Stimulated activated CD4-positive, alpha-beta T cell treated with anti-CD3 and anti-CD28 coated beads, Interleukin-2, amount 100 ng/mL, for 4 hours (primary cell): ENCODE data around the gene SCUBE2.
"Not testable (repeated sequence)": the region's sequence is repeated elsewhere in the genome, so short reads cannot be mapped to it uniquely, and the experiment has no call there.

ENCODE experiments used
- DNase-seq: peaks from one replicate; pipeline ENCODE4 v3.0.0-alpha.2; 2020; ENCODE audit warnings: low read depth

The SCUBE2 gene

DNA sequence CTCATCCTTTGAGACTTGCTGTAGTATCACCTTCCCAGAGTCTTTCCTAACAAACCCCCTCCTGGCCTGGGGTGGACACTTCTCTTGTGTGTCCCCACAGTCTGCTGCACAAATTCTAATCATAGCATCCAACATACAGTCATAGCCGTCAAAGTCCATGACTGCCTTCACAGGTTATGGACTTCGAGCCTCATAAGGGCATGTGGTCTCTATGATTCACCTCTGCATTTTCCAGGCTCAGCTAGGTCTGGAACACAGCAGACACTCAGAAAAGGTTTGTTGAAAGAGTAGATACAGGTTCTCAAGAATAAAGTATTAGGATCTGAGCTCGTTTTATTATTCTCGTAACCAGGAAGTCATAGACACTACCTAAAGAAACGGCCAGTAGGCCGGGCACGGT, 13.2 kb upstream of the SCUBE2 start:
- no peak for DNase-seq

DNA sequence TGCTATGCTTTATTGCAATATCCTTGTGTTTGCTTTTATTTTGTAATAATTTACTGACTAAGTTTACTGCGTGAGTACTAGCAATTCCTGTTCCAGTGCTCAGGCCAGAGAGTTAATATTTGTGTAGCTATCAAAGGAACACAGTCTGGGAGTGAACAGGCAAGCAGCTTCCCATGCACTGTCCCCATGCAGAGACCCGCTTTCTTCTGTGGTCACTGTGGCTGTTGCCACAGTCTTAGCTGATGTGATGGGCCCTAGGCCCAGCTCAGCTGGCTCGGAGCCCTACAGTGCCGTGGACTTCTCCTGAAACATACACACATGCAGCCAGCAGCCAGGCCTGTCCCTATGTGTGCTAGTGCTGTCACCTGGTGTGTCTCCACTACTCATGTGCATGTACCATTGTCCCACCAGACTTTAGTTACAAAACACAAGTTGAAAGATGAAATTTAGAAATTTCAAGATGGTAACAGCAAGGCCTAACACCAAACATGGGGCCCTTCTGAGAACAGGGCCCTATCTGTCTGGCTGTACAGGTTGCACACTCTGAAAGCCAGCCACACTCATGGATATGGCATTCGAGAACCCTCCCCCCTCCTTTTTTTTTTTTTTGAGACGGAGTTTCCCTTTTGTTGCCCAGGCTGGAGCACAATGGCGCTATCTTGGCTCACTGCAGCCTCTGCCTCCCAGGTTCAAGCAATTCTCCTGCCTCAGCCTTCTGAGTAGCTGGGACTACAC, 12.3 kb upstream of the SCUBE2 start:
- no peak for DNase-seq

DNA sequence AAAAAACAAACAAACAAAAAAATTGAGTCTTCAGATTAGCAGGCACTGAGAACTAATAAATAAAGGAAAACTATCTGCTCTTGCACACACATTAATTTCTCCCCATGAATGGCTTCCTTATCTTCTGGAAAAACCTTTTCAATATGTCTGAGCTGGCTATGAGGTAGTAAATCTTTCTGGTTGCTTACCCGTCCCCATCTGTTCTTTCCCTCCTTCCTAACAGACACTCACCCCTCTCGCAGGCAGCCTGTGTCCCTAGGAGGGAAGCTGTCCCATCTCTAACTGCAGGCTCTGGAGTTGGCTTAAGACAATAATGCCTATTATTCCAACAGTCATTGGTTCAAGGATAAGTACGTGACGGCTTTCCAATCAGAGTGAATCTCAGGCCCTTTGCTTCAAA, 8.2 kb upstream of the SCUBE2 start:
- DNase-seq, result no peak

DNA sequence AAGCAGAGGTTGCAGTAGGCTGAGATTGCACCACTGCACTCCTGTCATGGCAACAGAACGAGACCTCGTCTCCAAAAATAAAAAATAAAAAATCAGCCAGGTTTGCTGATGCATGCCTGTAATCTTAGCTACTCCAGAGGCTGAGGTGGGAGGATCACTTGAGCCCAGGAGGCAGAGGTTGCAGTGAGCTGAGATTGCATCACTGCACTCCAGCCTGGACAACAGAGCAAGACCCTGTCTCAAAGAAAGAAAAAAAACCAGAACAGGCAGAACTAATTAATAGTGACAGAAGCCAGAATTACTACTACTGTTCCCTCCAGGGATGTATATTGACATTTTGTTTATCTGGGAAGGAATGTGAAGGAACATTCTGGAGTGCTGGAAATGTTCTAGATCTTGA, 7.1 kb upstream of the SCUBE2 start:
- DNase-seq, result not testable (repeated sequence)

DNA sequence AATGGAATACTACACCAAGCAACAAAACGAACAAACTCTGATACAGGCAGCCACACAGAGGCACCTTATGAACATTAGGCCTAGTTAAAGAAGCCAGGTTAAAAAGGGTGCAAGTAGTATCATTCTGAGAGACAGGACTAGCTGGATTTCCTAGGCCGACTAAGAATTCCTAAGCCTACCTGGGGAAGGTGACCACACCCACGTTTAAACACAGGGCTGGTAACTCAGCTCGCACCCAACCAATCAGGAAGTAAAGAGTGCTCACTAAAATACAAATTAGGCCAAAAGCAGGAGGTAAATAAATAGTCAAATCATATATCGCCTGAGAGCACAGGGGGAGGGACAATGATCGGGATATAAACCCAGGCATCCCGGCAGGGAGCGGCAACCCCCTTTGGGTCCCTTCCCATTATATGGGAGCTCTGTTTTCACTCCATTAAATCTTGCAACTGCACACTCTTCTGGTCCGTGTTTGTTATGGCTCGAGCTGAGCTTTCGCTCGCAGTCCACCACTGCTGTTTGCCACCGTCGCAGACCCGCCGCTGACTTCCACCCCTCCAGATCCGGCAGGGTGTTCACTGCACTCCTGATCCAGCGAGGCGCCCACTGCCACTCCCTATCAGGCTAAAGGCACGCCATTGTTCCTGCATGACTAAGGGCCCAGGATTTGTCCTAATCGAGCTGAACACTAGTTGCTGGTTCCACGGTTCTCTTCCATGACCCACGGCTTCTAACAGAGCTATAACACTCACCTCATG, 6.0 kb upstream of the SCUBE2 start:
- DNase-seq, result not testable (repeated sequence)

DNA sequence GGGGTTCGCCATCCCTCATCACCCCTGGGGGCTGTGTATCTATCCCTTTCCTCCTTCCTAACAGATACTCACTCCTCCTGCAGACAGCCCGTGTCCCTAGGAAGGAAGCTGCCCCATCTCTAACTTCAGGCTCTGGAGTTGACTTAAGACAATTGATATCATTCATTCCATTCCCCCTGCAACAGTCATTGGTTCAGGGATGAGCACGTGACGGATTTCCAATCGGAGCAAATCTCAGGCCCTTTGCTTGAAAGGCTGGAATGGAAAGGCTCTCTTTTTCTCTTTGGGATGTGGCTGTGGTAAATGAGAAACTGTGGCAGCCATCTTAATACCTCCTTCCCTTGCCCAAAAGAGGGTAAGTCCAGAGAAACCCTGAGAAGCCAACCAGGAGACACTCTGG, 5.0 kb upstream of the SCUBE2 start:
- no peak for DNase-seq

DNA sequence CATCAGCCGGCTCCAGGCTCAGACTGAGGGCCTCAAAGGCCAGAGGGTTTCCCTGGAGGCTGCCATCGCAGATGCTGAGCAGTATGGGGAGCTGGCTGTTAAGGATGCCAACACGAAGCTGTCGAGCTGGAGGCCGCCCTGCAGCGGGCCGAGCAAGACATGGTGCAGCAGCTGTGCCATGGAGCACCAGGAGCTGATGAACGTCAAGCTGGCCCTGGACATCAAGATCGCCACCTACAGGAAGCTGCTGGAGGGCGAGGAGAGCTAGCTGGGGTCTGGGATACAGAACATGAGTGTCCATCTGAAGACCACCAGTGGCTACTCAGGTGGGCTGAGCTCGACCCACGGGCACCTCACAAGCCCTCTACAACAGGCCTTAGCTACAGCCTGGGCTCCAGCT, 4.0 kb upstream of the SCUBE2 start:
- DNase-seq, result no peak

DNA sequence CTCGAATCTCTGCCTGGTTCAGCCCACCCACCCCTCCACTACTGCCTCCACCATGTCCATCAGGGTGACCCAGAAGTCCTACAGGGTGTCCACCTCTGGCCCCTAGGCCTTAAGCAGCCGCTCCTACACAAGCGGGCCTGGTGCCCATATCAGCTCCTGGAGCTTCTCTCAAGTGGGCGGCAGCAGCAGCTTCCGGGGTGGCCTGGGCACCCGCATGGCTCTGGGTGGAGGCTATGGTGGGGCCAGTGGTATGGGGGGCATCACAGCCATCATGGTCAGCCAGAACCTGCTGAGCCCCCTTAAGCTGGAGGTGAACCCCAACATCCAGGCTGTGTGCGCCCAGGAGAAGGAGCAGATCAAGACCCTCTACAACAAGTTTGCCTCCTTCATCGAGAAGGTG, 3.0 kb upstream of the SCUBE2 start:
- no peak for DNase-seq

DNA sequence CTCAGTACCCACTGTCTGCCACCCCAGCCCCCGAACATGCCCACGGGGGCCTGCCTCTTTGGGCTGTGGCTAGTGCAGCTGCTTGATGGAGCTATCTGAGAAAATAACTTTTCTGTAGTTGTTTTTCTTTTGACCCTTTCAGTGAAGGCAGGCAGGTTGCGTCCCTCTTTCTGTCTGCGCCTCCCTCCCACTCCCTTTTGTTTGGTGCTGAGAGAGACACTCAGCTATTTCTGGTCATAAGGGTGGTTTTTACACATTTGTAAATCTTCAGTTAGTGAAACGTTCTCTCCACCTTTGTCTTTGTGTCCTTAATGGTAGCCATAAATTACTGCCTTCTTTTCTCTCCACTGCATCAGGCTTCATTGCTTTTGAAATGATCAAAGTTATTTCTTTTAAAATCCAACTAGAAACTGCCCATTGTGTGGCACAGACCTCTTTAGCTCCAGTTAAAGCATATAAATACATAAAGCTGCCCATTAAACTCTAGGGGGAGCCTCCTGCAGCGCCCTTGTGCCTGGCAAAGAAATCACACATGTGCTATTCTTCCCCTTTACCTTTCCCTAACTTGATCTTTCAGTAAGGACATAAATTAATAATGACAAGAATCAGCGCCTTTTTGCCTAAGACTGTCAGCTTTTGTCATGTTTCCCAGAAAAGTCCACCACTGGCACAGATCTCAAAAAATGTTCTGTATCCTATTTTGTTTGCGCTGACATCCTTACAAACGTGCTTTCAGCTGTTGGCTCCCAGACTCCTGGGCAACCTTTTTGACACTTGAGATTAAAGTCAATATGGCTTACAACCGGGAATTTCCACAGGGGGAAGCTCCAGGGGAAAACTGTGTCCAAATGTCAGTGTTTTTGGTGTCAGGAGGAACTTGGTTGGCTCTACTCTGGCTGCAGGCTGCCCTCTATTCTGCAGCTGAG, 1.7 kb upstream of the SCUBE2 start:
- DNase-seq, result no peak

DNA sequence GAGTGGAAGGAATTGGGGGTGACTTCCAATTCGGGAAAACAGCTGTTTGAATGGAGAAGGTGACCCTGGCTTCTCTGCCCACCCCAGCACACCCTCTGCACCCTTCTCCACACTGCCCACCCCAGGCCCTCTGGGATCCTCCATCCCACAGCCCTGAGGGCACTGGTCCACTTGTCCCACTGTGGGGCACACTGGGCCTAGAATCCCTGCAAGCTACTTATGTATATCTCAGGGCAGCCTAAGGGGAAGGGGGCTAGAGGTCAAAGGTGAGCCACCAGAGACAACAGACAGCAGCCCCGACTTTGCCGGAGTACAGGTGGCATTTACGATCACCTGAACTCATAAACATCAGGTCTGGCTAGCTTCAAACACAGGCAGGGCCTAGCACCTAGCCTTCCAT, 673 bp upstream of the SCUBE2 start:
- DNase-seq, result no peak

DNA sequence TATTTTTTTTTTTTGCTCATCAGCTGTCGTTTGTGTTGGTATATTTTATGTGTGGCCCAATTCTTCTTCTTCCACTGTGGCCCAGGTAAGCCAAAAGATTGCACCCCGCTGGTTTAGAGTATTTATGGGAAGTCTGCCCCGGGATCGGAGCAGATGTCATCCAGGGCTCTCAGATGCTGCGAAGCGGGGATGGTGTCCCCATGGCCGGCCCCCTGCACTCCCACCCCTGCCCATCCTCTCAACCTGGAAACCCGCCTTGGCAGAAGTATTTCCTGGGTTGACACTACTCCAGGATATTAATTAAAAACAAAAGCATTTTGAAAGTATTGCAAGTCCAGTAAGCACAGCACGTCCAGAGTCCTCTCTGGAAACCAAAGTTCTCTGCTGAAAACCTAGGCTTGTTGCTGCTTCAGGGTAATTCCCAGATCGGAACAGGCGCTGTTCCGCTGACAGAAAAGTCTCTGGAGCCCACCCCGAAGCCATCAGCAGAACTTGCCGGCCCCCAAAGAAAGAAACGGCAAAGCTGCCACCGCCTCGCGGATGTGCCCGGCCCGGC, 833 bp downstream of the SCUBE2 start:
- DNase-seq, result no peak

DNA sequence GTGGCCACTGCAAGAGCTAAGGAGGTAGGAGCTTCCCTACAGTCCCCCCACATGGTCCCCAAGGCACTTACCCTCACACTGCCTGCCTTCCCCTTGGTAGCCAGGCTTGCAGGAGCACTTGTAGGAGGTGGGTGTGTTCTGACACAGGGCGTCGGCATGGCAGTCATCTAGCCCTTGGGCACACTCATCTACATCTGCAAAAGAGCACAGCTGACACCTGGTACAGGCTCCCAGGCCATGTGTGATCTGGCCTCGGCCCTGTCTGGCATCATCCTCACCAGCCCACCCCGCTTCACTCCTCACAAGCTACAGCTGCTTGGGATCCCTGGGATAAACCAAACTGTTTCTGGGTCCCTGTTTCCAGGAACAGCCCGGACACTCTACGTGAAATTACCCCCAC, 1.8 kb downstream of the SCUBE2 start:
- DNase-seq, result no peak

DNA sequence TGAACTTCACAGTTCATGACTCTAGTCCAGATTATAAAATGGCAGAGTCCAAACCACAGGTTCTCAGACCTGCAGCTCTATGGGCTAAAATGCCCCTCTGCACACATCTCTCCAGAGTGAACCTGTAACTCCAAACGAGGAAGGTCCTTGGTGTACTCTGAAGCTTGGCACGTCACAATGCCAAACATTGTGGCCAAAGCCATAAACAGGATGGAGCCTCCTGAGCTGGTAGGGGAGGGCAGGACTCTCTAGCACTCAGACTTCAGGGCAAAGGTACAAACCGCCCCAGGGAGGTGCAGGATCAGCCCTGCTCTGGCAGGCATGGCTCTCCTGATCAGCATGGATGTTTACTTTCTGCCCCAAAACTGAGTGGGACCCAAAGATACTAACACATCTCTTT, 2.3 kb downstream of the SCUBE2 start:
- DNase-seq, result no peak

DNA sequence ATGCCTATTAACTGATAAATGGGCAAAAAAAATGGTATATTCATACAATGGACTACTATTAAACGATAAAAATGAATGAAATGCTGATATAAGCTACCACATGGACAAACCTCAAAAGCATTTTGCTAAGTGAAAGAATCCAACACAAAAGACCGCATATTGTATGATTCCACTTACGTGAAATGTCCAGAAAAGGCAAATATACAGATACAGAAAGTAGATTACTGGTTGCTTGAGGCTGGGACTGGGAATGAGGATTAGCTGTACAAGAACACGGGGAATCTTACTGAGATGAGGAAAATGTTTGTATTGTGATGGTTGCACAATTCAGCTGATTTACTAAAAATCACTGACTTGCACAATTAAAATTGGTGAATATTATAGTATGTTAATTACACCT, 8.8 kb downstream of the SCUBE2 start:
- DNase-seq, result no peak

DNA sequence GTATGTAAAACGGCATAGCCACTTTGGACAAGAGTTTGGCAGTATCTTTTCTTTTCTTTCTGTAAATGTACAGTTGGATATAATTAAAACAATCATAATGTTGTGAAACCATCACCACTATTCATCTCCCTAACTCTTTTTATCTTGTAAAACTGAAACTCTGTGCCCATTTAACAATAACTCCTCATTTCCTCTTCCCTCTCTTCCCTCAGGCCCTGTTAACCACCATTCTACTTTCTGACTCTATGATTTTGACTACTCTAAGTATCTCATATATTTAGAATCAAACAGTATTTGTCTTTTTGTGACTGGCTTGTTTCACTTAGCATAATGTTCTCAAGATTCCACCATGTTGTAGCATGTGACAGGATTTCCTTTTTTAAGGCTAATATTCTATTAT, 10.2 kb downstream of the SCUBE2 start:
- no peak for DNase-seq

DNA sequence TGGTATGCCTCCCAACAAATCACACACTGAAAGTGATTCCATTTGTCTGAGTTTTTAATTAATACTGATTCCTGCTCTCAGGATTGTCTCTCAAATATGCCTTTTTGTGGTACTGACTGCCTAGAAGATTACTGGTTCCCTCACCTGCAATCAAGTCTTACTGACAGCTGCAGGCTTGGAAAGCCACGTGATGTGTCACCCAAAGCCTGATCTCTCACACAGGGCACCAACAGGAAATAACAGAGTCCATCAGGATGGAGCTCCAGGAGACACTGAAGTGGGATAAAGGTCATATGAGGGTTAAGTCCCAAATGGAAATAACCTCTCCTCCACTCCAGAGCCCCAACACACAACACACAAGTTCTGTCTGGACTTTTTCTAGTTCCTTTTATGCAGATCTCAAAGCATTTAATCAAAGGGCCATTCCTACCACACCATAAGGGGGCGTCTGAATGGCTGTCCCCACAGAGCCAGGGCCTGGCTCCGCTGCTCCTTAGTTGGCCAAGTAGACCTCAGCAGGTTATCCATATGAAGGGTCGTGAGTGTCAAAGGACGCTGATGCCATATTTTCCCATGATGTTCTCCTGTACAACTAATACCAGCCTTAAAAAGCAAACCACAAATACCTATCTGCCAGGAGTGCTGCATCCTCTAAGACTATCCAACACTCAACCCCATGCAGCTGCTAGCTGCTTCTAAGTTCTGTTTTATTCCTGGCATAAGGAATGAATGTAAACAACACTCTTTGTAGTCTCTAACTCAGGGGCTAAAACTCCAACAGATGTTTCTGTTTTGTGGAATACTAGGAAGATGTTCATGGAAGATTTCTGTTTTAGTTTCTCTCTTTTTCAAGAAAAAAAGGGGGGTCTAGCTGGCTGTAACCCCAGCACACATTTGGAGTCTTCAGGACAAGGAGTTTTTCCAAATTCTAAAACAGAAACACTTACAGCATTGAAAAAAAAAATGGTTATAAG, 13.0 kb downstream of the SCUBE2 start:
- DNase-seq, result no peak

DNA sequence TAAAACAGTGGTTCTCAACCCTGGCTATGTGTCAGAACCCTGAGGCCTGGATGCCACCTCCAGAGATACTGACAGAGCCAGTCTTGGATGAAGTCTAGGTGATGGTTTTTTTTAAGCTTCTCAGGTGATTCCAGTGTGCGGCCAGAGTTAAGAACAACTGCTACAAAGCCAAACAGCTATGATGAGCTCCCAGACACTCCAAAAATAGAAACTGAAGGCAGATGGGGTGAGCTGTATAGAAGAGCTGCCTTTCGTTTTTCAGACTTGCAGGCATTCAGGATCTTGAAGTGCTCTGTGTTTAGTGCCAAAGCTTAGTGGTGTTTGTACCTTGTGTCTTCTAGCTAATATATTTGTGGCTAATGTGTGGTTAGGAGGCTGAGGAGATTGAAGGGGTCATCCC, 14.2 kb downstream of the SCUBE2 start:
- no peak for DNase-seq

DNA sequence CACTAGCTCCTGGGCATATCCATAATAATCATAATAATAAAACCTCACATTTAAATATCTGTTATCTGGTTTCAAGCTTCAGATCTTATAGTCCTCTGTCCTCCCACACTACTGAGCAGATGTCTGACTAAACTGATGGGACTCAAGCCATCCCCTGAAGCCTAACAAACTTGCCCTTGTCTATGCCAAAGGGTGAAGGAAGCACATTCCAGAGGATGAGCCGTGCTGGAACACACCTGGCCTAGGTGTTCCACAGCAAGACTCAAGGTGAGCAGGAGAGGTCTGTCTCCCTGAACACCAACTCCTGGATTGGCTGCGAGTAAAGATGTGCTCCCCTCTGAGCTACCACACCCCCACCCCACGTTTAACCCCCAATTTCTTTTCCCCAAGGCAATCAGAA, 14.7 kb downstream of the SCUBE2 start:
- DNase-seq, result no peak

DNA sequence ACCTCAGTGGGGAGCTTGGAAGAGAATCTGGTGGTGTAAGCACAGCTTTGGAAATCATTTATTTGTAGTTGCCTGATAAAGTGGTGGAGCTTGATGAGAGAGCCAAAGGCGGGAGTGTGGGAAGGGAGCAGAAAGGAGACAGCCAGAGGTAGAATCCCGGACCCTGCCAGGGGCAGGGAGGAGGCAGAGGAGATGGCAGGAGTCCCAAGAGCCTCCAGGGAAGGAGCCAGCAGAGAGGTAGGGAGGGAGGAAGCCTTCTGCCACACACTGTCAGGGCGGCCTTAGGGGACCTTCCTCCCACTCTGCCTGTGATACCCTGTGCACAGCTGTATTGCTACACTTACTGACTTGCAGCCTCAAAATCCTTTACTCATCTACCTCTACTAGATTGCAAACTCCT, 15.4 kb downstream of the SCUBE2 start:
- DNase-seq, result no peak

DNA sequence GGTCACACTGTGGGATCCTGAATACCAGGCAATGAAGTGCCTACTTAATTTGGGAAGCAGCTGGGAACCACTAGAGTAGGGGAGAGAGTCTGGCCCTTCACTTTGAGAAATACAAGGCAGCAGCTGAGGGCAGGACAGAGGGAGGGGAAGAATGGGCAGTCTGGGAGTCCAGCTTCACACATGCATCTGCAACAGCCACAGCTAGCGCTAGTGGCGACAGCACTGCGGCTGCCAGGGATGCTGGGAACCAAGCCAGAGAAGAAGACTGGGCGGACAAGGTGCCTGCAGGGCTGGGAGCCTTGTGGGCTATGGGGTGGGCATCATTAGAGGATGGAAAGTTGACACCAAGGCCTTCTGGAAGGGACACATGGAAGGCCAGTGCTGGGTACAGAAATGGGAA, 15.8 kb downstream of the SCUBE2 start:
- no peak for DNase-seq

DNA sequence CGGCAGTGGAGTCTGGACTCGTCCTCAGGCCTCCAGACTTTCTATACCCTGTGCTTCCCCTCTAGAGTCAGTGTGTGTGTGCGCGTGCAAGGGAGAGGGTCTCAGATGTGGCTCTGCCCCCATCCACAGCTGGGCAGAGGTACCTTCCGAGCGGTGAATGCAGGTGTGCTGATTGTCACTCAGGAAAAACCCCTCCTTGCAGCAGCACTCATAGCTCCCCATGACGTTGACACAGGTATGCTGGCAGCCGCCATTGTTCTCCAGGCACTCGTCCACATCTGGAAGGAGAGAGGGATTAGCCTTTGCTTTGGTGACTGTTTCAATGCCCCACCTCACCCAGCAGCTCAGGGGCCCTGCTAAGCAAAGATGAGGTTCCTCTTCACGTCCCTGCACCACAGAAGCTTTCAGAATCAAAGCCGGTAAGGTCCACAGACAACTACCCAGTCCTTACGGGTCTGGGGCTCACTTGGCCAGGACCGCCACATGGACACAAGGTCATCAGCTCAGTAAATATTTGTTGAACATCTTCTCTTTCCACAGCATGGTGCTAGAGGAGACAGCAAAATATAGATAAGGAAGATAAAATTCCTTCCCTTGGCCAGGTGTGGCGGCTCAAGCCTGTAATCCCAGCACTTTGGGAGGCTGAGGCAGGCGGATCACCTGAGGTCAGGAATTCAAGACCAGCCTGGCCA, 16.9 kb downstream of the SCUBE2 start:
- DNase-seq, result no peak
